GM13977 (cell line): ENCODE results near the gene CCS.
A peak's percentile ranks its signal among the peaks of the same experiment; 100 is the strongest.

Experiments used
- DNase-seq: peaks from one replicate; pipeline ENCODE4 v3.0.0; 2012; ENCODE audit warnings: low spot score
- in situ Hi-C: fragments of 300-500 bp; cut with MboI; formaldehyde crosslinking; loops from one replicate; pipeline ENCODE4 v1.12.0; 2022; ENCODE audit warnings: low sequenced_read_pairs, low pct_unique_long_range_greater_than_20kb, mixed read lengths, inconsistent platforms; ENCODE audit not compliant: unreplicated experiment
- TF ChIP-seq, protein P1 (sequence below): IDR thresholded peaks from 2 replicates; pipeline ENCODE4 v1.5.1; 2012; ENCODE audit warnings: mild to moderate bottlenecking, control low read depth; ENCODE audit not compliant: insufficient read depth; ENCODE audit errors: extremely low read depth, missing control alignments

The CCS gene

DNA sequence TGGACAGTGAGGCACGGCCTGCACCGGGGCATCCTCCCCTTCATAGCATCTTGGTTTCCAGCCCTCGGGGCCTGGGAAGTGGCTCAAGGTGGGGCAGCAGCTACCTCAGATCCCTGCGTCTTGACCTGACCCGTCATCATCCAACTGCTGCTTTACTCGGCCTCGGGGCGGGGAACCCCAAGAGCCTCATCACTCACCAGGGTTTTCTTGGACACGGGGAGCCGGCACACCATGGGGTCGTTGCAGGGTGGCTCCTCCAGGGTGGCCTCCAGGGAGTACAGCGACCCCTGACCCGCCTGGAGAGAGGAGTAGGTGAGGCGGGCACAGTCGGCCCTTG is 25.2 kb upstream of the CCS start:
- in situ Hi-C loops: loop anchor here (25.0 kb wide), 1 partner anchor 270 kb away; the partner anchor contains the start of gene RCE1
- DNase-seq: no peak
- TF ChIP-seq, protein P1, sequence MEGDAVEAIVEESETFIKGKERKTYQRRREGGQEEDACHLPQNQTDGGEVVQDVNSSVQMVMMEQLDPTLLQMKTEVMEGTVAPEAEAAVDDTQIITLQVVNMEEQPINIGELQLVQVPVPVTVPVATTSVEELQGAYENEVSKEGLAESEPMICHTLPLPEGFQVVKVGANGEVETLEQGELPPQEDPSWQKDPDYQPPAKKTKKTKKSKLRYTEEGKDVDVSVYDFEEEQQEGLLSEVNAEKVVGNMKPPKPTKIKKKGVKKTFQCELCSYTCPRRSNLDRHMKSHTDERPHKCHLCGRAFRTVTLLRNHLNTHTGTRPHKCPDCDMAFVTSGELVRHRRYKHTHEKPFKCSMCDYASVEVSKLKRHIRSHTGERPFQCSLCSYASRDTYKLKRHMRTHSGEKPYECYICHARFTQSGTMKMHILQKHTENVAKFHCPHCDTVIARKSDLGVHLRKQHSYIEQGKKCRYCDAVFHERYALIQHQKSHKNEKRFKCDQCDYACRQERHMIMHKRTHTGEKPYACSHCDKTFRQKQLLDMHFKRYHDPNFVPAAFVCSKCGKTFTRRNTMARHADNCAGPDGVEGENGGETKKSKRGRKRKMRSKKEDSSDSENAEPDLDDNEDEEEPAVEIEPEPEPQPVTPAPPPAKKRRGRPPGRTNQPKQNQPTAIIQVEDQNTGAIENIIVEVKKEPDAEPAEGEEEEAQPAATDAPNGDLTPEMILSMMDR: no peak

DNA sequence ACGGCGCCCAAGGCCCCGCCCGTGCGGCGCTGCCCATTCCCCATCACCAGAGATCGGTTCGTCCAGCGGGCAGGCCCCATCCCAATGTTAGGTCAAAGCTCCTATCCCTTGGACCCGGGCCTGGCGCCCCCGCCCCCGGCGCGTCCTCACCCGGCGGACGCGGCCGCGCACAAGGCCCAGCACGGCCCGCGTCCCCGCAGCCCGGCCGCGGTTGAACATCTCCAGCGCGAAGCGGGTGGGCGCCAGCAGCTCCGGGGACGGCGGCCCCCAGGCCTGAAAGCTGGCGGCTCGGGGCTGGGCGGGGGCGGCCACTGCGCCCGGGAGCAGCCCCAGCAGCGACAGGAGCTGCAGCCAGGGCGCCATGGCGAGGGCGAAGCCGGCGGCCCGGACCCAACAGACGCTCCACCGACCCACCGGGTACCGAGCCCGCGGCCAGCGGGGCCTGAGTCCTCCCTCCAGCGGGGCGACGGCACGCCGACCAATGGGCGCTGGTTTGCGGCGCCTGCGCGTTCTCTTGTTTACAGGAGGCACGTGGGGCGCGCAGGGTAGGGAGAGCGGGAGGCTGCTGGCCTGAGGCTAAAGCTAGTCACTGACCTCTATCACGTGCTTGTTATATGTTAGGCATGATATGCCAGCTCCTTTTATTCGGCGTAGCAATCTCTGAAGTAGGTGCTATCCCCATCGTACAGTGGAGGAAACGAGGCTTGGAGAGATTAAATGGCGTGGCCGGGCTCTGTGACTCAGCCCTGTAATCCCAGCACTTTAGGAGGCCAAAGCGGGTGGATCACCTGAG is 24.7 kb upstream of the CCS start, which contains the start of gene CTSF:
Gene CTSF (minus strand): TSS at position 483 of the 793 bp plus-strand sequence. CDS start 120 bp downstream, at position 363.
- in situ Hi-C loops: loop anchor here (25.0 kb wide), 1 partner anchor 269 kb away; the partner anchor contains the start of gene RCE1
- TF ChIP-seq, protein P1: no peak
- DNase-seq: peak; percentile 91

DNA sequence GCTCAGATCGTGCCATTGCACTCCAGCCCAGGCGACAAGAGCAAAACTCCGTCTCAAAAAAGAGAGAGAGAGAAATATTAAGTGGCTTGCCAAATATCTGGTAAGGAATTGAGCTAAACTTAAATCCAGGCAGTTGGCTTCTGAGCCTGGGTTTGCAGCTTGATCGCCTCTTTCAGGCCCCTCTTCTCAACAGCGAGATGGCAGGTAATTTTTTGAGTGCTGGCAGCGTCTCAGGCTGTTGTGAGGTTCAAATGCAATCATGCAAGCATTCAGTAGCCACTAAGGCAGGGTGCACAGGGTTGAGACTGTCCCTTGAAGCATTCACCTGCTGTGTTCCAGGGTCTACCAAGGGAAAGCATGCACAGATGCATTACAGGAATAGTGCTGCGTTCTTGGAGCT is 23.9 kb upstream of the CCS start:
- DNase-seq: no peak
- in situ Hi-C loops: loop anchor here (25.0 kb wide), 1 partner anchor 268 kb away; the partner anchor contains the start of gene RCE1
- TF ChIP-seq, protein P1: no peak

DNA sequence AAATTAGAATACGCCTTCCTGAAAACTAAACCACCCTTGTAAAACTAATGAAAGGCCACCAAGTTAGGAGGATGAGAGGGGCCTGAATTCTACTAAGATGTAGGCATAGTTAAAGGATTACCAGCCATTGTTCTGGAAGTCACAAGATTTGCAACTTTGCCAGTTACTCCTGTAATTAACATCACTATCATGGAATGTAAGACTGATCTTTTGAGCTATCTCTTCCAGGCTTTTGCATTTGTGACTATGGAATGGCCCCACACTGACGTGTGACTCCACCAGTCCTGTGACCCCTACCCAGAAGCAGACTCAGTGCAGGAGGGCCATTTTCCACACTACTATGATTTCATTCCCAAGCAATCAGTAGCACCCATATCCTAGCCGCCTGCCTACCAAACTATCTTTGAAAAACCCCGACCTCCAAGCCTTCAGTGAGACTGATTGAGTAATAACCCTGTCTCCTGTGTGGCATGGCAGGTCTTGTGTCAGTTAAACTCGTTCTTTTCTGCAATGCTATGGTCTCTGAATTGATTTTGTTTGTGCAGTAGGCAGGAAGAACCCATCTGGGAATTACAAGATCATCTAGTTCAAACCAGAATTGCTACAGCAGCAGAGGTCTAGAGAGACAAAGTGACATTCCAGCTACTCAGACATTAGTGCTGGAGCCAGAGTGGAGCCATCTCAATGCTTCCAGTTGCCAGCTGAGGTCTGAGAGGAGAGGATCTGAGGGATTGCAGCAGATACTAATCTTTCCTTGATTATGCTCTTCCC is 22.7 kb upstream of the CCS start:
- TF ChIP-seq, protein P1: no peak
- no peak for DNase-seq
- in situ Hi-C loops: loop anchor here (25.0 kb wide), 1 partner anchor 267 kb away; the partner anchor contains the start of gene RCE1

DNA sequence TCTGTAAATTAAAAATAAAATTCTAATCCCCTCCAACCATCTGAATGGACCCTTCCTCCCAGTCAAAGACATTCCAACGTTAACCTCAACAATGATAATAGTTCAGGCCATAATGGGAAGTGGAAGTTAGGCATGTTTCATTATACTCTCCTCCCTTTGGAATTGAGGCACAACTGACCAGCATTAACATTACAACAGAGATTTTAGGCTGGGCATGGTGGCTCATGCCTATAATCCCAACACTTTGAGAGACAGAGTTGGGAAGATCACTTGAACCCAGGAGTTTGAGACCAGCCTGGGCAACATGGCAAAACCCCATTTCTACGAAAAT is 22.2 kb upstream of the CCS start:
- DNase-seq: no peak
- in situ Hi-C loops: loop anchor here (25.0 kb wide), 1 partner anchor 266 kb away; the partner anchor contains the start of gene RCE1
- TF ChIP-seq, protein P1: no peak

DNA sequence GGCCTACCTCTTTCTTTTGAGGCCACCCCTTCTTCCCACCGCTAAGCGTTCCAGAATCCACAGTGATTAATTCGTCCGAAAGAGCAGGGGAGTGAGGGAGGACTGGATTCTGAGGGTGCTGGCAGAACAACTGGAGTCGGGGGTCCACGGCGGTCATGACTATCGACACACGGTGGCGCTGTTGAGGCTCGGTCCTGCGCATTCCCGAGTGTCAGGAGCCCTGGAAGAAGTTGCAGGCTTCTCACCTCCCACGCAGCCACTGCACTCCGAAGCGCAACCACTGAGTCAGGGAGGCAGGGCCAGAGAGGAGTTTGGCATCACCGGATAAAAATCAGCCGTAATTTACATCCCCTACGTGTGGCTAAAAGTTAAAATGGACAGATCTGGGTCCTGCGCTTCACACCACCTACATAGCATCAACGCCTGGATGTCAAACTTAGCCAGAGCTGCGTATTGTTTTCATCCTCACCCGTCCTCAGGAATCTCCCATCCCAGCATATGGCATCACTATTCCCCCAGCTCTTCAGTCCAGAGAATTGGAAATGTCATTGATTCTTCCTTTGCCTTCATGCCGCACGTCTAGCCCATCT is 13.9 kb upstream of the CCS start:
- TF ChIP-seq, protein P1: peak; percentile 87
- in situ Hi-C loops: no loop called here
- DNase-seq: peak; percentile 84
